Measurements from ENCODE around the gene KCNRG. TPM values are rescaled to one million over a fixed set of nuclear protein-coding genes. Genes with fewer than 3 reads are reported as not detected.
A peak's percentile ranks its signal among the peaks of the same experiment; 100 is the strongest.

Gene KCNRG
- total RNA-seq, 1 experiment from 2014 or later, result 1.1 TPM

DNA sequence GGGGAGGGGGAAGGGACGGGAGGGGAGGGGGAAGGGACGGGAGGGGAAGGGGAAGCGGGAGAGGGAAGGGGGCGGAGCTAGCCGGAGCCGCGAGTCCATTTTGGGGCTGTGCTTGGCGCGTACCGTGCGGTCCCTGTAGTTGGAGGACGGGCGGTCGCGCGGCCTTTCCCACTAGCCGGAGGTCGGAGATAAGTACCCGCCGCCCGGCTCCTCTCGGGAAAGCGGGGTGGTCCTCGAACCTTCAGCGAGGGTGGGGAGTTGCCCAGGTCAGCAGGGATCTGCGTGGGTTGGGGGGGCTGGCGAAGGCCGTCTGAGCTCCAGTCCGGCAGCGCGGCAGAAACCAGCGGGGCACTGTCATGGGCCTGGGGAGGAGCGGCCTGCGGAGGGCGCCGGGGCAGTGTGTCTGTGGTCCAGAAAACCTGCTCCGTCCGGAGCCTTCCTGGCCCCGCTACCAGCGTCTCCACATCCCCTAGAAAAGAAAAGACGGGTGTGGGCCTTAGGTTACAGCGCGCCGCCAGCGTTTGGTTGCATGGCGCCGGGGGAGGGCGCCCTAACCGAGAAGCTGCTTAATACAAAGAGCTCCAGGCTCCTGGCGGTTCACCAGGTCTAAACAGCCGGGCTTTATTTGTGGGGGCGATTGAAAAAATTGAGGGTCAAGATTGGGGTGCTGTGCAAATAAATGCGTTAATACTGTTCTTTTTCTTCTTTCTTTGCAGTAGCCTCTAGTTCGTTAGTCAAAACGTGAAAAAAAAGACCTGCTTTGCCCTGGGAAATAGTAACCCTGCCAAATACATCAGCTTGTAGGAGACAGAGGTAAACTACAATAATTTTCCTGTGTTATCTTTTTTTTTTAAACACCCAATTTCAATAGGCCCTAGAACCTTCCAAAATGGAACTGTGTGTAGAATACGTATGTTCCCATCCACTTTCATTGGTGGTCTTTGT is 18.0 kb upstream of the KCNRG start, which contains the start of gene TRIM13 (continued):
- TF ChIP-seq RORB (CRISPR knock-in tag; IDR thresholded peaks at IDR 0.05) (no peak), ZNF396 (CRISPR knock-in tag; IDR thresholded peaks at IDR 0.05; ENCODE audit: borderline replicate concordance) (no peak), PRRX2 (CRISPR knock-in tag; IDR thresholded peaks at IDR 0.05) (no peak), ZNF317 (CRISPR knock-in tag; IDR thresholded peaks at IDR 0.05; ENCODE audit: borderline replicate concordance, low read depth) (no peak), ZNF263 (CRISPR knock-in tag; IDR thresholded peaks at IDR 0.05; ENCODE audit: low read depth) (no peak), NFE2L1 (CRISPR knock-in tag; IDR thresholded peaks at IDR 0.05) (no peak), ZNF121 (CRISPR knock-in tag; IDR thresholded peaks at IDR 0.05) (no peak), CREB1 (CRISPR knock-in tag; IDR thresholded peaks at IDR 0.05) (no peak), MXD4 (CRISPR knock-in tag; IDR thresholded peaks at IDR 0.05; ENCODE audit: borderline replicate concordance) (no peak), ZNF671 (CRISPR knock-in tag; IDR thresholded peaks at IDR 0.05) (no peak), TP53 (CRISPR knock-in tag; IDR thresholded peaks at IDR 0.05) (no peak), SMAD4 (CRISPR knock-in tag; IDR thresholded peaks at IDR 0.05) (0 out of 2 replicates have a peak, but pooled peaks have one; percentile 33)
- TF ChIP-seq, protein P1, sequence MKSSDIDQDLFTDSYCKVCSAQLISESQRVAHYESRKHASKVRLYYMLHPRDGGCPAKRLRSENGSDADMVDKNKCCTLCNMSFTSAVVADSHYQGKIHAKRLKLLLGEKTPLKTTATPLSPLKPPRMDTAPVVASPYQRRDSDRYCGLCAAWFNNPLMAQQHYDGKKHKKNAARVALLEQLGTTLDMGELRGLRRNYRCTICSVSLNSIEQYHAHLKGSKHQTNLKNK (CRISPR knock-in tag; IDR thresholded peaks at IDR 0.05), result no peak
- TF ChIP-seq, protein P2, sequence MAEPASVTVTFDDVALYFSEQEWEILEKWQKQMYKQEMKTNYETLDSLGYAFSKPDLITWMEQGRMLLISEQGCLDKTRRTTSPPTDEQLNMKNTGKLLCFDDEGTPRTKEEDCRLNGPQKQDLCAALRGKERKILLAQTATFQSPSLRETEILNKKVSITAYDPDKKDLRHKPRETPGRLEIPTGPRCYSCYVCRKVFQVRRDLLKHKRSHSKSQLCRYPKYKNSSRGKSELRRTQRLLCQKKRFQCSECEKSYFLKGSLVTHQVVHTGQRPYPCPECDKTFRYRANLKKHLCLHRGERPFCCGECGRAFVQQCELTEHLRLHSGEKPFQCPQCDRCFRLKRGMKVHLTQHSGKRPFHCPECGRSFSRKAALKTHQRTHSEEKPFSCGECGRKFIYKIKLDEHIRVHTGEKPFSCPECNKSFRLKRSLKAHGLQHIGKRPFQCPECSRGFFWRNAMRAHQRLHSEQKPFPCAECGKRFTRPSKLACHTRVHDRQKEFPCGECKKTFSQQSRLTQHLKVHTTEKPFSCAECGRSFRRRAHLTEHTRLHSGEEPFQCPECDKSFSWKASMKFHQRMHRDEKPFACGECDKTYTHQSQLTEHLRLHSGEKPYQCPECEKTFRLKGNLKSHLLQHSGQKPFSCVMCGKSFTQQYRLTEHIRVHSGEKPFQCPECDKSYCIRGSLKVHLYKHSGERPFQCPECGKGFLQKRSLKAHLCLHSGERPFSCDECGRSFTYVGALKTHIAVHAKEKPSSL (CRISPR knock-in tag; conservative IDR thresholded peaks at IDR 0.05), result no peak
- TF ChIP-seq, protein P3, sequence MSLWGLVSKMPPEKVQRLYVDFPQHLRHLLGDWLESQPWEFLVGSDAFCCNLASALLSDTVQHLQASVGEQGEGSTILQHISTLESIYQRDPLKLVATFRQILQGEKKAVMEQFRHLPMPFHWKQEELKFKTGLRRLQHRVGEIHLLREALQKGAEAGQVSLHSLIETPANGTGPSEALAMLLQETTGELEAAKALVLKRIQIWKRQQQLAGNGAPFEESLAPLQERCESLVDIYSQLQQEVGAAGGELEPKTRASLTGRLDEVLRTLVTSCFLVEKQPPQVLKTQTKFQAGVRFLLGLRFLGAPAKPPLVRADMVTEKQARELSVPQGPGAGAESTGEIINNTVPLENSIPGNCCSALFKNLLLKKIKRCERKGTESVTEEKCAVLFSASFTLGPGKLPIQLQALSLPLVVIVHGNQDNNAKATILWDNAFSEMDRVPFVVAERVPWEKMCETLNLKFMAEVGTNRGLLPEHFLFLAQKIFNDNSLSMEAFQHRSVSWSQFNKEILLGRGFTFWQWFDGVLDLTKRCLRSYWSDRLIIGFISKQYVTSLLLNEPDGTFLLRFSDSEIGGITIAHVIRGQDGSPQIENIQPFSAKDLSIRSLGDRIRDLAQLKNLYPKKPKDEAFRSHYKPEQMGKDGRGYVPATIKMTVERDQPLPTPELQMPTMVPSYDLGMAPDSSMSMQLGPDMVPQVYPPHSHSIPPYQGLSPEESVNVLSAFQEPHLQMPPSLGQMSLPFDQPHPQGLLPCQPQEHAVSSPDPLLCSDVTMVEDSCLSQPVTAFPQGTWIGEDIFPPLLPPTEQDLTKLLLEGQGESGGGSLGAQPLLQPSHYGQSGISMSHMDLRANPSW (CRISPR knock-in tag; conservative IDR thresholded peaks at IDR 0.05; ENCODE audit: low read depth), result no peak
- TF ChIP-seq, protein P4, sequence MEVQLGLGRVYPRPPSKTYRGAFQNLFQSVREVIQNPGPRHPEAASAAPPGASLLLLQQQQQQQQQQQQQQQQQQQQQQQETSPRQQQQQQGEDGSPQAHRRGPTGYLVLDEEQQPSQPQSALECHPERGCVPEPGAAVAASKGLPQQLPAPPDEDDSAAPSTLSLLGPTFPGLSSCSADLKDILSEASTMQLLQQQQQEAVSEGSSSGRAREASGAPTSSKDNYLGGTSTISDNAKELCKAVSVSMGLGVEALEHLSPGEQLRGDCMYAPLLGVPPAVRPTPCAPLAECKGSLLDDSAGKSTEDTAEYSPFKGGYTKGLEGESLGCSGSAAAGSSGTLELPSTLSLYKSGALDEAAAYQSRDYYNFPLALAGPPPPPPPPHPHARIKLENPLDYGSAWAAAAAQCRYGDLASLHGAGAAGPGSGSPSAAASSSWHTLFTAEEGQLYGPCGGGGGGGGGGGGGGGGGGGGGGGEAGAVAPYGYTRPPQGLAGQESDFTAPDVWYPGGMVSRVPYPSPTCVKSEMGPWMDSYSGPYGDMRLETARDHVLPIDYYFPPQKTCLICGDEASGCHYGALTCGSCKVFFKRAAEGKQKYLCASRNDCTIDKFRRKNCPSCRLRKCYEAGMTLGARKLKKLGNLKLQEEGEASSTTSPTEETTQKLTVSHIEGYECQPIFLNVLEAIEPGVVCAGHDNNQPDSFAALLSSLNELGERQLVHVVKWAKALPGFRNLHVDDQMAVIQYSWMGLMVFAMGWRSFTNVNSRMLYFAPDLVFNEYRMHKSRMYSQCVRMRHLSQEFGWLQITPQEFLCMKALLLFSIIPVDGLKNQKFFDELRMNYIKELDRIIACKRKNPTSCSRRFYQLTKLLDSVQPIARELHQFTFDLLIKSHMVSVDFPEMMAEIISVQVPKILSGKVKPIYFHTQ (CRISPR knock-in tag; IDR thresholded peaks at IDR 0.05), result no peak
- TF ChIP-seq, protein P5, sequence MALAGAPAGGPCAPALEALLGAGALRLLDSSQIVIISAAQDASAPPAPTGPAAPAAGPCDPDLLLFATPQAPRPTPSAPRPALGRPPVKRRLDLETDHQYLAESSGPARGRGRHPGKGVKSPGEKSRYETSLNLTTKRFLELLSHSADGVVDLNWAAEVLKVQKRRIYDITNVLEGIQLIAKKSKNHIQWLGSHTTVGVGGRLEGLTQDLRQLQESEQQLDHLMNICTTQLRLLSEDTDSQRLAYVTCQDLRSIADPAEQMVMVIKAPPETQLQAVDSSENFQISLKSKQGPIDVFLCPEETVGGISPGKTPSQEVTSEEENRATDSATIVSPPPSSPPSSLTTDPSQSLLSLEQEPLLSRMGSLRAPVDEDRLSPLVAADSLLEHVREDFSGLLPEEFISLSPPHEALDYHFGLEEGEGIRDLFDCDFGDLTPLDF (CRISPR knock-in tag; IDR thresholded peaks at IDR 0.05), result no peak
- TF ChIP-seq, protein P6, sequence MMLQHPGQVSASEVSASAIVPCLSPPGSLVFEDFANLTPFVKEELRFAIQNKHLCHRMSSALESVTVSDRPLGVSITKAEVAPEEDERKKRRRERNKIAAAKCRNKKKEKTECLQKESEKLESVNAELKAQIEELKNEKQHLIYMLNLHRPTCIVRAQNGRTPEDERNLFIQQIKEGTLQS (CRISPR knock-in tag; conservative IDR thresholded peaks at IDR 0.05), result no peak
- TF ChIP-seq, protein P7, sequence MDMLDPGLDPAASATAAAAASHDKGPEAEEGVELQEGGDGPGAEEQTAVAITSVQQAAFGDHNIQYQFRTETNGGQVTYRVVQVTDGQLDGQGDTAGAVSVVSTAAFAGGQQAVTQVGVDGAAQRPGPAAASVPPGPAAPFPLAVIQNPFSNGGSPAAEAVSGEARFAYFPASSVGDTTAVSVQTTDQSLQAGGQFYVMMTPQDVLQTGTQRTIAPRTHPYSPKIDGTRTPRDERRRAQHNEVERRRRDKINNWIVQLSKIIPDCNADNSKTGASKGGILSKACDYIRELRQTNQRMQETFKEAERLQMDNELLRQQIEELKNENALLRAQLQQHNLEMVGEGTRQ (CRISPR knock-in tag; IDR thresholded peaks at IDR 0.05), result no peak
- TF ChIP-seq, protein P8, sequence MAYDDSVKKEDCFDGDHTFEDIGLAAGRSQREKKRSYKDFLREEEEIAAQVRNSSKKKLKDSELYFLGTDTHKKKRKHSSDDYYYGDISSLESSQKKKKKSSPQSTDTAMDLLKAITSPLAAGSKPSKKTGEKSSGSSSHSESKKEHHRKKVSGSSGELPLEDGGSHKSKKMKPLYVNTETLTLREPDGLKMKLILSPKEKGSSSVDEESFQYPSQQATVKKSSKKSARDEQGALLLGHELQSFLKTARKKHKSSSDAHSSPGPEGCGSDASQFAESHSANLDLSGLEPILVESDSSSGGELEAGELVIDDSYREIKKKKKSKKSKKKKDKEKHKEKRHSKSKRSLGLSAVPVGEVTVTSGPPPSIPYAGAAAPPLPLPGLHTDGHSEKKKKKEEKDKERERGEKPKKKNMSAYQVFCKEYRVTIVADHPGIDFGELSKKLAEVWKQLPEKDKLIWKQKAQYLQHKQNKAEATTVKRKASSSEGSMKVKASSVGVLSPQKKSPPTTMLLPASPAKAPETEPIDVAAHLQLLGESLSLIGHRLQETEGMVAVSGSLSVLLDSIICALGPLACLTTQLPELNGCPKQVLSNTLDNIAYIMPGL (CRISPR knock-in tag; IDR thresholded peaks at IDR 0.05), result peak; percentile 63
- TF ChIP-seq, protein P9, sequence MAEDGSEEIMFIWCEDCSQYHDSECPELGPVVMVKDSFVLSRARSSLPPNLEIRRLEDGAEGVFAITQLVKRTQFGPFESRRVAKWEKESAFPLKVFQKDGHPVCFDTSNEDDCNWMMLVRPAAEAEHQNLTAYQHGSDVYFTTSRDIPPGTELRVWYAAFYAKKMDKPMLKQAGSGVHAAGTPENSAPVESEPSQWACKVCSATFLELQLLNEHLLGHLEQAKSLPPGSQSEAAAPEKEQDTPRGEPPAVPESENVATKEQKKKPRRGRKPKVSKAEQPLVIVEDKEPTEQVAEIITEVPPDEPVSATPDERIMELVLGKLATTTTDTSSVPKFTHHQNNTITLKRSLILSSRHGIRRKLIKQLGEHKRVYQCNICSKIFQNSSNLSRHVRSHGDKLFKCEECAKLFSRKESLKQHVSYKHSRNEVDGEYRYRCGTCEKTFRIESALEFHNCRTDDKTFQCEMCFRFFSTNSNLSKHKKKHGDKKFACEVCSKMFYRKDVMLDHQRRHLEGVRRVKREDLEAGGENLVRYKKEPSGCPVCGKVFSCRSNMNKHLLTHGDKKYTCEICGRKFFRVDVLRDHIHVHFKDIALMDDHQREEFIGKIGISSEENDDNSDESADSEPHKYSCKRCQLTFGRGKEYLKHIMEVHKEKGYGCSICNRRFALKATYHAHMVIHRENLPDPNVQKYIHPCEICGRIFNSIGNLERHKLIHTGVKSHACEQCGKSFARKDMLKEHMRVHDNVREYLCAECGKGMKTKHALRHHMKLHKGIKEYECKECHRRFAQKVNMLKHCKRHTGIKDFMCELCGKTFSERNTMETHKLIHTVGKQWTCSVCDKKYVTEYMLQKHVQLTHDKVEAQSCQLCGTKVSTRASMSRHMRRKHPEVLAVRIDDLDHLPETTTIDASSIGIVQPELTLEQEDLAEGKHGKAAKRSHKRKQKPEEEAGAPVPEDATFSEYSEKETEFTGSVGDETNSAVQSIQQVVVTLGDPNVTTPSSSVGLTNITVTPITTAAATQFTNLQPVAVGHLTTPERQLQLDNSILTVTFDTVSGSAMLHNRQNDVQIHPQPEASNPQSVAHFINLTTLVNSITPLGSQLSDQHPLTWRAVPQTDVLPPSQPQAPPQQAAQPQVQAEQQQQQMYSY (CRISPR knock-in tag; IDR thresholded peaks at IDR 0.05), result no peak

All from WTC11 (cell line).